Keratinocyte (primary cell): Measurements from ENCODE around the gene ARID1B. TPM values are rescaled to one million over a fixed set of nuclear protein-coding genes. Genes with fewer than 3 reads are reported as not detected.

ENCODE experiments used
- DNase-seq: peaks from one replicate; pipeline ENCODE4 v3.0.0-alpha.2; 2011; ENCODE audit warnings: low read depth, missing footprints, low spot score
- FAIRE-seq: peaks from 2 replicates; lab custom pipeline; 2011; peaks lifted over from hg19 to GRCh38; lab: Jason Lieb, UNC
- H2AFZ ChIP-seq: 2 replicates; pipeline ENCODE4 v1.6.0; 2012; ENCODE audit warnings: low read length, control low read depth, inconsistent platforms; ENCODE audit not compliant: control insufficient read depth
- H3K27ac ChIP-seq: 2 replicates; pipeline ENCODE4 v1.5.1; 2011; ENCODE audit warnings: low read length; ENCODE audit not compliant: control insufficient read depth, insufficient read depth
- H3K27me3 ChIP-seq: 3 replicates; pipeline ENCODE4 v1.6.0; 2011; ENCODE audit warnings: low read length; ENCODE audit not compliant: control insufficient read depth, insufficient read depth; ENCODE audit errors: extremely low read depth
- H3K36me3 ChIP-seq, 2 experiments: 2 replicates in 1 of 2; 3 replicates in 1 of 2; pipeline ENCODE4 v1.5.1; 2011; ENCODE audit warnings: low read length in 2 of 2, mild to moderate bottlenecking in 1 of 2; ENCODE audit not compliant: control insufficient read depth in 2 of 2, insufficient read depth in 2 of 2; ENCODE audit errors: extremely low read depth in 1 of 2
- H3K4me1 ChIP-seq: 3 replicates; pipeline ENCODE4 v1.5.1; 2011; ENCODE audit warnings: low read length; ENCODE audit not compliant: control insufficient read depth, insufficient read depth; ENCODE audit errors: extremely low read depth
- H3K4me2 ChIP-seq: 3 replicates; pipeline ENCODE4 v1.6.0; 2011; ENCODE audit warnings: low read depth, low read length; ENCODE audit not compliant: control insufficient read depth, insufficient read depth; ENCODE audit errors: extremely low read depth
- H3K4me3 ChIP-seq, 3 experiments: fragments of 200-600 bp in 1 of 3; sonication (generic) in 1 of 3; 2 replicates in 2 of 3; 3 replicates in 1 of 3; pipeline ENCODE4 v1.5.1; 2011 to 2016; ENCODE audit warnings: low read length in 3 of 3, mild to moderate bottlenecking in 3 of 3, control low read depth in 2 of 3, inconsistent platforms in 1 of 3, low read depth in 1 of 3, mixed read lengths in 1 of 3, mixed run types in 1 of 3, moderate library complexity in 1 of 3; ENCODE audit not compliant: control insufficient read depth in 2 of 3, insufficient read depth in 2 of 3; ENCODE audit errors: extremely low read depth in 1 of 3
- H3K79me2 ChIP-seq: 2 replicates; pipeline ENCODE4 v1.6.0; 2012; ENCODE audit warnings: low read length; ENCODE audit not compliant: control insufficient read depth, insufficient read depth
- H3K9ac ChIP-seq: 3 replicates; pipeline ENCODE4 v1.6.0; 2011; ENCODE audit warnings: low read length; ENCODE audit not compliant: control insufficient read depth, insufficient read depth; ENCODE audit errors: extremely low read depth
- H3K9me1 ChIP-seq: 3 replicates; pipeline ENCODE4 v1.6.0; 2011; ENCODE audit warnings: low read length; ENCODE audit not compliant: control insufficient read depth, insufficient read depth; ENCODE audit errors: extremely low read depth
- H3K9me3 ChIP-seq: 2 replicates; pipeline ENCODE4 v1.5.1; 2012; ENCODE audit warnings: low read depth, low read length; ENCODE audit not compliant: control insufficient read depth
- H4K20me1 ChIP-seq: 3 replicates; pipeline ENCODE4 v1.6.0; 2011; ENCODE audit warnings: low read length; ENCODE audit not compliant: control insufficient read depth, insufficient read depth; ENCODE audit errors: extremely low read depth
- CTCF ChIP-seq, 3 experiments: IDR thresholded peaks in 1 of 3; conservative IDR thresholded peaks in 1 of 3; optimal IDR thresholded peaks in 1 of 3; 2 replicates in 2 of 3; 3 replicates in 1 of 3; pipeline versions ENCODE3 to v1.5.1; 2011; ENCODE audit warnings: low read length in 3 of 3, mild to moderate bottlenecking in 3 of 3, moderate library complexity in 2 of 3, control low read depth in 1 of 3, inconsistent platforms in 1 of 3; ENCODE audit not compliant: insufficient read depth in 2 of 3; ENCODE audit errors: extremely low read depth in 1 of 3
- EZH2 ChIP-seq: IDR thresholded peaks from one replicate; pipeline ENCODE4 v1.6.1; 2012; ENCODE audit warnings: inconsistent platforms, mild to moderate bottlenecking, low read length, moderate library complexity
- dilution Hi-C: fragments of 300-500 bp; cut with MboI; formaldehyde crosslinking; loops from one replicate; pipeline ENCODE4 v1.7.0; 2020; ENCODE audit warnings: low sequenced_read_pairs; ENCODE audit not compliant: extremely low pct_ligation_motif_present
- polyA plus RNA-seq, 5 experiments: library from polyadenylated mRNA; depleted of rRNA in 3 of 5; stranded (reverse) in 3 of 5; stranded (forward) in 1 of 5; unstranded in 1 of 5; fragments of >200 nt; gene quantifications; 1 replicate in 1 of 5; 2 replicates in 3 of 5; 3 replicates in 1 of 5; pipeline versions ENCODE4 v1.2.1 to v1.2.3, GENCODE V29; 2011 to 2012; ENCODE audit warnings: missing spikeins in 2 of 5, low read depth in 1 of 5, low replicate concordance in 1 of 5

The ARID1B gene
- polyA plus RNA-seq, 1 donor (not counting 4 experiments of a cell fraction or from before 2014, with no cell fraction given): 14.9 TPM

GRCh38 chr6:157079771-157080170, 302.6 kb downstream of the ARID1B start:
- no peaks in the 10 kb centered on the region for H3K9me3 ChIP-seq
- H3K27me3 ChIP-seq: no peaks in the 10 kb centered on the region
- H3K36me3 ChIP-seq: no peaks in the 10 kb centered on the region
- no peak overlapping the region for H3K9ac ChIP-seq
- peaks cover 3% of the 10 kb centered on the region for H3K4me1 ChIP-seq
- no peak overlapping the region for H3K27ac ChIP-seq
- no peak overlapping the region for H3K4me2 ChIP-seq
- H3K79me2 ChIP-seq: no peaks in the 10 kb centered on the region
- H3K4me3 ChIP-seq: no peak overlapping the region
- TF ChIP-seq CTCF (optimal IDR thresholded peaks at IDR 0.05 in 1 of 3, IDR thresholded peaks at IDR 0.05 in 1 of 3, conservative IDR thresholded peaks at IDR 0.05 in 1 of 3; ENCODE audit: extremely low read depth in 1 of 3, insufficient read depth in 2 of 3, low read length in 3 of 3): no peak
- TF ChIP-seq EZH2: no peak
- H3K9me1 ChIP-seq: no peaks in the 10 kb centered on the region
- FAIRE-seq (no peak), DNase-seq (no peak)
- no peaks in the 10 kb centered on the region for H4K20me1 ChIP-seq
- dilution Hi-C loops: no loop called here
- H2AFZ ChIP-seq: no peak overlapping the region

- DNase-seq (no peak), FAIRE-seq (no peak)
- dilution Hi-C loops: no loop called here
- Histone ChIP-seq H3K4me2 (no peak overlapping the region), H2AFZ (no peak overlapping the region), H3K27ac (no peak overlapping the region), H3K27me3 (no peaks in the 10 kb centered on the region), H3K9me3 (no peaks in the 10 kb centered on the region), H4K20me1 (no peaks in the 10 kb centered on the region), H3K9me1 (no peaks in the 10 kb centered on the region), H3K79me2 (no peaks in the 10 kb centered on the region), H3K4me1 (no peaks in the 10 kb centered on the region), H3K36me3 (peaks cover 0 to 4% of the 10 kb centered on the region in 2 experiments), H3K9ac (no peak overlapping the region), H3K4me3 (no peak overlapping the region)
- TF ChIP-seq EZH2 (no peak), CTCF (optimal IDR thresholded peaks at IDR 0.05 in 1 of 3, IDR thresholded peaks at IDR 0.05 in 1 of 3, conservative IDR thresholded peaks at IDR 0.05 in 1 of 3; ENCODE audit: extremely low read depth in 1 of 3, insufficient read depth in 2 of 3, low read length in 3 of 3) (no peak)
Observed at GRCh38 chr6:157080986-157081391, 303.8 kb downstream of the ARID1B start.
